HG03354 (cell line): ENCODE data around the gene BPIFA2.

Source experiments
- ATAC-seq: cut with Tn5 transposase; IDR thresholded peaks from one replicate; pipeline ENCODE4 v1.9.1; 2021; ENCODE audit warnings: mild to moderate bottlenecking; ENCODE audit not compliant: unreplicated experiment, poor library complexity, severe bottlenecking

BPIFA2 gene

DNA sequence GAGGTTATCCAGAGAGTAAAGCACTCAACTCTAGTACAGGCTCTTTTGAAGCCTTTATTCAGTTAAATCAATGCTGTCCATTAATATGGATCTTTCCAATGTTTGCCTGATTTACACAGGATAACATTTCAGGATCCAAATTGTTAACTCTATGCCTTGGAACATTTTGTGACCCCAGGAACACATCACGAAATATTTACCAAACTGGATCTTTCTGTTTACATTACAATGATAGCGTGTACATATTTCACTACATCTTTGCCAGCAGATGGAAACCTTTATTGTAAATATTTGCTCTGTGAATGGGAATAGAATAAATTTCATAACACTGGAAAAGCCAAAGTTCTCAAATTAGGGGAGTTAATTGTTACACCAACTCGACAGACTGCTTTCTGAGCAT lies 23.5 kb downstream of the BPIFA2 start:
- ATAC-seq = no peak

DNA sequence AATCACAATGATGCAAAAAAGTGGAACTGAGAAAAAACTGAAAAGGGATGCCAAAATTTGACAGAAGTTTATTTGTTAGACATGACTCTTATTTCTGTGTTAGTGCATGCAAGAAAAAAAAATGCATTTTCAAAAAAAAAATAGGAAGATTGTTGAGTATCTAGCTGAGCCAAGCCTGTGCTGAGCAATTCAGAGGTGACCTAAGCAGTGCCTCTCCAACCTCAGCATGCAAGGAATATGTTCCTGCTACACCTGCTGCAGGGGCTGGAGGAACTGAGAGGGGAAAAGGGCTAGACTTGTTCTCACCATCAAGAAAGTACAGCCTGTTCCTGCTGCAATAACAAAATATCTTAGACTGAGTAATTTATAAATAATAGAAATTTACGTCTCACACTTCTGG lies 24.0 kb downstream of the BPIFA2 start:
- ATAC-seq = no peak

DNA sequence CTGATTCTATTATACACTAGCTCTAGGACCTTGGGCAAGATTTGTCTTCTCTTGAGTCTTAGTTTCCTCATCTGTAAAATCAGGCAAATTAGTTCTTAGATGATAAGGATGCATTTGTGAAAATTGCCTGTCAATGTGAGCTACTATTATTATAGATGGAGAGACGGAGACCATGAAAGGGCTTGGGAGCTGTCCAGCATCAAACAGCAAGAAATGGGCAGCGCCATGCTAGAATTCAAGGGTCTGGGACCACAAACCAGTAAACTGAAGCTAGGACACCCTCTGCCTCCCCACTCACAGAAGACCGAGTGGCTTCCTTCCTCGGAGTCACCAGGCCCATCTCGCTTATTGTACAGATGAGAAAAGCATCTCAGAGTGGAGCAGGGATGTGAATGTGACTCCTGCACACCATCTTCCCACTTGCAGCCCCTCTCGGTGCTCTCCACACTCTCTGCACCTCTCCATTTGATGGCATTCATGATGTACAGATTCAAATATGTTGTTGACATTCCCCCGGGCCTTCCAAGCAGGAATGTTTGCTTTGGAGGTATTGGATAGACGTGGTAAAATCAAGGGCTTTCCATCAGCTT lies 25.0 kb downstream of the BPIFA2 start:
- ATAC-seq = no peak

DNA sequence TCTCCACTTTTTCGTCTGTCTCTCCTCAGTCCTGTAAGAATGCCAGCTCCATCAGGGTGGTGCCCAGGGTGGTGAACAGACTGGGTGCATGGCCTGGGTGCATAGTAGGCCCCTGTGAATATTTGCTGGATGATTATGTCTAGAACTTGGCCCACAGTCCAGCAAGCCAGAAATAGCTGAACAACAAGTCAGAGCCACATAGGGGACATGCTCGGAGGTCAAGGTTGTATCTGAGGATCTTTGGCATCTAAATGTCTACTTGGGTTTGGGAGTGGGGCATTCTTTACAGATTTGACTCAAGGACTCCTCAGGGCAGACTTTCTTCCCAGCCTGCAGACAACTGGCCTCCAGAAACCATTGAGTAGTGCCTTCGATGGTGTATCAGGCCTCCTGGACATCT lies 31.1 kb downstream of the BPIFA2 start:
- no peak for ATAC-seq

DNA sequence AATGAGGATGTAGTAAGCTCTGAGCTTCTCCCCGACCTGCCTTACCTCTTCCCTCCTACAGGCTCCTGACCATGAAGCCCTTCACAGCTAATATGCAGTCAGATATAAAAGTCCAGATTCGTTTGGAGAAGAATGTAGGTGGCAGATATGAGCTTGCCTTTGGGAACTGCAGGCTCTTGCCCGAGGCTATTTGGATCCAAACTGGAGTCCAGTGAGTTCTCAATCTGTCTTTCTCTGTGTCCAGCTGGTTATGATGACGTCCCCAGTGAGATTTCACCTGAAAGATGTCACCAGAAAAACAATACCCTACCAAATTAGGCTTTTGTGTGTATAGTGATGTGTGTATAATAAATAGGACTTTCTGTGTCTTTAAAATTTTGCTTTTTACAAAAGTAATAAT lies 34.5 kb downstream of the BPIFA2 start:
- ATAC-seq = no peak

DNA sequence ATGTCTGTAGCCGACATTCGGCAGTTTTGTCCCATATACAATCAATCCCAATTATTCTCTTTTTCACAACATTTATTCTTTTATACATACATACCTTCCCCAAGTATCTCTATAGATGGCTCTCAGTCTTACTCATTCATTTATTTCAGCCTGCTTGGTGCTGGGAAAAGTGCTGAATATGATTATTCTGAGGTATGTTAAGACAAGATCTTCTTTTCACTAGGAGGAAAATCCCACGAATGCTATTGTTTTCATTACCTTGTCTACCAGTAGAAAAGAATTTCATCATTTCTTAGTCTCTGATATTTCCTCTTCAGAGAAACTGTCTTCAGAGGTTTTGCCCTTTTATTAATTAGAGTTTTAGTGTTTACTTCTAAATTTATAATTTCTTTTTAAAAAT lies 35.5 kb downstream of the BPIFA2 start:
- ATAC-seq = no peak

DNA sequence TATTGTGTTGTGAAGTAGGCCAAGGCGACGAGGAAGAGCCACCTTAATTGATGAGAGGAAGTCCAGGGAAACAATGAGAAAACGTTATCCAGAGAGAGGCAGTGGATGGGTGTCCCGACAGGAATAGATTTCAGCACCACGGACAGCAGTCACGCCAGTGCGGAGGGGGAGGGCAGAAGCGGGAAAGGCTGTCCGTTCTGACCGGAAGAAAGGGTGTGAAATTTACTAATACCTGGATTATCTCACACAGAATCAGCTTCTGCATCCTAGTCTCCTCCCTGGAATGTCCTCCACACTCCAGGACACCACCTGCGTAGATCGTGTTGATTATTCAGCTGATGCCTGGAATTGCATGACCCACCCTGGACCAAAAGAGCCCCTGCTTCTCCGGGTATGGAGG lies 41.8 kb downstream of the BPIFA2 start:
- ATAC-seq = no peak

DNA sequence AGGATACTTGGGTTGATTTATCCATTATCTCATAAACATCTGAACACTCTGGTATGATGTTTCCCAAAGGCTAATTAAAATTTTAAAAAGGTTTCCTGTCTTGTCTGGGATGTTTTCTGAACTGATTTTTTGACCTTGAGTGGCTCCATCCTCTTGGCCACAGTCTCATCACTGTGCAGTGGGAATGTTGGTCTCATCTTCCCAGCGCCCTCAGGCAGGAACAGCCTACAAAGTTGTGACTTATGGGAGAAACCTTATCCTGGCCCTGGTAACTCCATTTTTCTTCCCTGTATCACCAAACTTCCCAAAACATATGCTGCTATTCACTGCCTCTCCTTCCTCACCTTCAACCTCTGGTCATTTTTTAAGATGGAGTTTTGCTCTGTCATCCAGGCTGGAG lies 42.4 kb downstream of the BPIFA2 start:
- no peak for ATAC-seq

DNA sequence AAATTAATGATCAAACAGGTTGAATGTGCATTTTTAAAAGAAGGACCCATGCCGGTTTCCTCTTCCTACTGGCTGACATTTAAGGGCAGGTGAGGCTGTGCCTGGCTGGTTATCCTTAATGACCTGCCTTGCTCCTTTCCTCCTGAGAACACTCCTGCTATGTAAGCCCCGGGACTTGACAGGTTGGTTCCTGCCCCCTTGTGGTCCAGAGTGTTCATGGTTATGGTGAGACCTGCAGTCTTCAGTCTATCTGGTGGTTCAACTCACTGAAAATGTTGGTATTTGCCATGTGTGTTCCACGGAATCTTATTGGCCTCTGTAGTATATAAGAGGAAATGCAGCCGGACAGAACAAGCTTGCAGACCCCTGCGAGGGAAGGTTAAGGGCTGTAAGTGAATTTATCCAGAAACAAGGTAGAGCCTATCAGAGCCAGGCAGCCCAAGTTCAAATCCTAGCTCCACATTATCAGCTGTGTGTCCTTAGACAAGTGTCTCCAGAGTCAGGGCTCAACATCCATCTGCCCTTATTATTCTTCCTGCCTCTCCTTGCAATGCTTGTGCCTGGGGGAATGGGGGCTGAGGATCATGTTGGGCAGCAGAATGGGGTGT lies 44.0 kb downstream of the BPIFA2 start:
- no peak for ATAC-seq

DNA sequence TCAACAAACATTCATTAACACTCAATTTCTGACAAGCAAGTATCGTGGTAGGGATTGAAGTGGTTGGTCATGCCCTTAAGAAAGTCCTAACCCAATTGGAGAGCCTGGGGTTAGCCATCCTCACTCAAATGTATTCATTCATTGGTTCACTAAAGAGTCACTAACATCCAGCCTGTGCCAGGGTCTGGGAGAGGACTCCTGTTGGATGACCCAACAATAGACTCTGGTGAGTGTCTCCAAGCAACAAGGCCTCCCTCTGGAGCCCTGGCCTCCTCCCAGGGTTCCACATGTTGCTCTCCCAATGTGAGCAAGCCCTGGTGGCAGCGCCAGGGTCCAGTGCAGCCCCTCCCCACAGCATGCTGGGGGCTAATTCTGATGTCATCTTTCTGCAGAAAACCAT lies 49.1 kb downstream of the BPIFA2 start, which contains the start of gene BPIFA3:
Gene BPIFA3 (plus strand): TSS at position 301 of the 400 bp plus-strand sequence. CDS start 185 bp downstream, outside the sequence.
- no peak for ATAC-seq

DNA sequence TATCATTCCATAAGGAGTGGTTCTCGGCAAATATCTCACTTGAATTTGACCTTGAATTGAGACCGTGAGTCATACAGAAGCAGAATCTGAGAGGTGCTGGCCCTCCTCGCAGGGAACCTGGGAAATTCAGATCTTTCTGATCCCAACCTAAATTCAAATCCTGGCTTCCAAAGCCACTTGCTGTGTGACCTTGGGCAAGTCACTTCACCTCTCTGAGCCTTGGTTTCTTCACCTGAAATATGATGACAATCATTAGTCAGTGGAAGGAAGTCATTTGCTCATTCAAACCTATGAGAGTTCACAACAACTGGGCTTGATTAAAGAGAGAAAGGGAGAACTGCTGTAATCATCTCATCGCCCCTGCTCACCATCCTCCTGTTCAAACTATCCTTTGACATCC lies 56.4 kb downstream of the BPIFA2 start:
- ATAC-seq = no peak

DNA sequence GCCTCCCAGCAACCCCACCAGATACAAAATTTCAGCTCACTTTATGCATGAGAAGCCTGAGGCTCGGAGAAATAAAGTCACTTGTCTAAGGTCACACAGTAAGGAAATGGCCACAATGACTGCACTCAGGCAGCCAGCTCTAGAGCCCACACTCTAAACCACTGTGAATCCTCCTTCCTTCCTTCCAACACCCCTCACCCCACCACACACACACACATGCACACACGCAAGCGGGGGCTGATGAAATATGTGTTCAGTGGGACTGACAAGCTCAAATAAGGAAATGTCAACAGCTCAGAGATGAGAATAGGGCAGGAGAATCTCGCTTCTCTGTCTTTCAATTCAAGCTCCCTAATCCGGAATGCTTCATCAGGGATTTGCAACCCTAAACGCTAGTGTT lies 61.9 kb downstream of the BPIFA2 start:
- ATAC-seq = no peak
